A549 (cell line): ENCODE data around the gene TPO.

Source experiments
- BHLHE40 ChIP-seq: IDR thresholded peaks from 2 replicates; pipeline ENCODE4 v1.6.1; 2012; ENCODE audit warnings: low read depth, low read length, inconsistent platforms
- CEBPB ChIP-seq, 2 experiments: fragments of >200 bp in 1 of 2; sonication (Bioruptor Twin) in 1 of 2; formaldehyde crosslinking in 1 of 2; IDR thresholded peaks; 2 replicates each; pipeline ENCODE4 v1.6.1; 2012 to 2016
- CTCF ChIP-seq: fragments of >200 bp; sonication (Bioruptor Twin); formaldehyde crosslinking; IDR thresholded peaks from 3 replicates; pipeline ENCODE4 v1.5.1; 2016
- EP300 ChIP-seq, 2 experiments: fragments of >200 bp; sonication (Bioruptor Twin); formaldehyde crosslinking; IDR thresholded peaks; 2 replicates in 1 of 2; 3 replicates in 1 of 2; pipeline ENCODE4 v1.6.1; 2016 to 2017
- HDAC2 ChIP-seq: fragments of 200-600 bp; sonication (generic); IDR thresholded peaks from 2 replicates; pipeline ENCODE4 v1.6.1; 2016
- JUN ChIP-seq, 2 experiments: fragments of >200 bp; sonication (Bioruptor Twin); formaldehyde crosslinking; IDR thresholded peaks; 2 replicates in 1 of 2; 3 replicates in 1 of 2; pipeline ENCODE4 v1.6.1; 2016 to 2017
- MAZ ChIP-seq: fragments of 150-350 bp; IDR thresholded peaks from 2 replicates; pipeline ENCODE4 v1.6.1; 2014; ENCODE audit warnings: antibody characterized with exemption, low read depth, low read length, borderline replicate concordance
- NPAS2 ChIP-seq: fragments of 250-450 bp; sonication (Bioruptor Pico); IDR thresholded peaks from 2 replicates; pipeline ENCODE4 v1.8.0; 2022; ENCODE audit warnings: mild to moderate bottlenecking, moderate library complexity, borderline replicate concordance
- RNF2 ChIP-seq: fragments of 200-600 bp; sonication (generic); IDR thresholded peaks from 2 replicates; pipeline ENCODE4 v1.6.1; 2016; ENCODE audit warnings: low read depth, mild to moderate bottlenecking, antibody characterized with exemption, moderate library complexity, borderline replicate concordance
- ZNF302 ChIP-seq: fragments of 250-450 bp; sonication (Bioruptor Pico); IDR thresholded peaks from 2 replicates; pipeline ENCODE4 v1.9.0; 2021; ENCODE audit warnings: inconsistent platforms, mild to moderate bottlenecking, moderate library complexity

GRCh38 chr2:1482253-1482675 is 69.0 kb downstream of the TPO start:
- TF ChIP-seq CEBPB (IDR thresholded peaks at IDR 0.05) (no peak), NPAS2 (CRISPR knock-in tag) (no peak), CTCF (no peak), EP300 (IDR thresholded peaks at IDR 0.05) (no peak), HDAC2 (no peak), JUN (IDR thresholded peaks at IDR 0.05) (no peak), RNF2 (no peak), ZNF302 (CRISPR knock-in tag) (no peak), MAZ (no peak), BHLHE40 (no peak)
